ENCODE measurements around the gene ZNF600. TPM values are rescaled to one million over a fixed set of nuclear protein-coding genes. Genes with fewer than 3 reads are reported as not detected.
"Not testable (repeated sequence)": the region's sequence is repeated elsewhere in the genome, so short reads cannot be mapped to it uniquely, and the experiment has no call there.

The ZNF600 gene
- total RNA-seq, 2 experiments from 2014 or later, result 18.2 to 20.5 TPM

DNA sequence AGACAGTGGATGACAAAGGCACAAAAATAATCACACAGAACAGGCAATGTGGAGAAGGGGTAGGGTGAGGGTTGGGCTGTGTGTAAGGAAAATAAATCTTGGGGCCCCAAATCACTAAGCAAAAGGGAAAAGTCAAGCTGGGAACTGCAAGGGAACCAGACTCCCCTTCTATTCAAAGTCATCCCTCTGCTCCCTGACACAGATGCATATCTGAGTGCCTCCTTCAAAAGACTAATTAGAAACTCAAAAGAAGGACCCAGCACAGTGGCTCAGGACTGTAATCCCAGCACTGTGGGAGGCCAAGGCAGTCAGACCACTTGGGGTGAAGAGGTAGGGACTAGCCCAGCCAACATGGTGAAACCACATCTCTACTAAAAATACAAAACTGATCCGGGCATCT is 70.1 kb downstream of the ZNF600 start:
- ATAC-seq, result no peak
- ChIA-PET CTCF (no interaction called here), POLR2A (interaction anchor here (1.3 kb wide), 1 partner anchor 14 kb away, joined by 5 read pairs; no protein-coding TSS in a partner anchor)
- Mint-ChIP-seq H3K9me3 (ENCODE audit: insufficient read depth) (peaks cover 16% of the 10 kb centered on the region), H3K36me3 (ENCODE audit: low read depth) (peaks cover 91% of the 10 kb centered on the region), H3K4me3 (no peak overlapping the region), H3K4me1 (ENCODE audit: low read depth) (peaks cover 24% of the 10 kb centered on the region), H3K27ac (peak overlapping the region; percentile 62), H3K27me3 (ENCODE audit: low read depth) (no peaks in the 10 kb centered on the region)
- no peak for DNase-seq

DNA sequence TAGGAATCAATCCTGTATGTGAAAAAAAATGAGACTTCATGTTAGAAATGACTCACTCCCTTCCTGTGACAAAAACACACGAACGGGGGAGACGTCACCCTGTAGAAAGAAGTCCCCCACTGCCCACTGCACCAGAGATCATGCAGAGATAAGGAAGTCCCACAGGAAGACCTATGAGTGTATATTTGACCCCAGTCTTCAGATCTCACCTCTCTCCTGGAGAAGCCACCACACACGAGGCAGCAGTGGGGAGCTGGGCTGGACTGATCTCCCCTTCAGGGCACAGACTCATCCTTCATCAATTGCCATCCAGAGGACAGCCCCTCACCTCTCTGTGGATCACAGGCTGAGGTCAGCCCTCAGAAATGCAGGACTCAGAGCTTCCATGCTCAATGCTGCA is 70.7 kb downstream of the ZNF600 start:
- DNase-seq, result peak; percentile 52
- POLR2A ChIA-PET, result interaction anchor here (0.6 to 1.3 kb wide), 2 partner anchors 15 to 30 kb away, joined by 3 to 5 read pairs; no protein-coding TSS in a partner anchor
- peak; percentile 60 for ATAC-seq
- Mint-ChIP-seq H3K36me3 (ENCODE audit: low read depth) (peaks cover 91% of the 10 kb centered on the region), H3K4me1 (ENCODE audit: low read depth) (peaks cover 24% of the 10 kb centered on the region), H3K27ac (peak overlapping the region; percentile 62), H3K9me3 (ENCODE audit: insufficient read depth) (peaks cover 16% of the 10 kb centered on the region)
- H3K27me3 Mint-ChIP-seq (ENCODE audit: low read depth); H3K4me3 Mint-ChIP-seq; CTCF ChIA-PET: not testable (repeated sequence)

- Mint-ChIP-seq H3K36me3 (ENCODE audit: low read depth) (peaks cover 93% of the 10 kb centered on the region), H3K4me1 (ENCODE audit: low read depth) (peaks cover 24% of the 10 kb centered on the region), H3K9me3 (ENCODE audit: insufficient read depth) (peaks cover 21% of the 10 kb centered on the region), H3K27ac (peak overlapping the region; percentile 62)
- not testable (repeated sequence) for DNase-seq; H3K27me3 Mint-ChIP-seq (ENCODE audit: low read depth); ATAC-seq; H3K4me3 Mint-ChIP-seq
- ChIA-PET POLR2A (interaction anchor here (0.6 to 1.3 kb wide), 2 partner anchors 16 to 30 kb away, joined by 3 to 5 read pairs; no protein-coding TSS in a partner anchor), CTCF (interaction anchor here (0.7 kb wide), 1 partner anchor 14 kb away, joined by 3 read pairs; no protein-coding TSS in a partner anchor)
Measured at GRCh38 chr19:52715330-52715729, 71.3 kb downstream of the ZNF600 start.

Other genes starting within 250 kb of the ZNF600 start
- 10 to 100 TPM; 34.3 to 35.8 TPM for gene ZNF701, start 216.5 kb downstream of the ZNF600 start, total RNA-seq
- 10 to 100 TPM; 51.5 to 53.5 TPM for gene ZNF83, start 148.4 kb downstream of the ZNF600 start, total RNA-seq
- gene ZNF611, start 51.7 kb downstream of the ZNF600 start, total RNA-seq, result 10 to 100 TPM; 38.9 to 41.0 TPM
- gene ZNF28, start 34.8 kb upstream of the ZNF600 start, total RNA-seq, result 10 to 100 TPM; 26.9 to 27.5 TPM
- 10 to 100 TPM; 21.2 to 26.7 TPM for gene ZNF468, start 70.8 kb upstream of the ZNF600 start, total RNA-seq
- 10 to 100 TPM in 1 of 2 experiments, 1 to 10 TPM in 1; 7.9 to 10.5 TPM for gene ZNF320, start 110.8 kb upstream of the ZNF600 start, total RNA-seq
- 1 to 10 TPM; 8.1 to 8.8 TPM for gene ZNF888, start 136.6 kb upstream of the ZNF600 start, total RNA-seq
- gene ZNF816, start 176.1 kb upstream of the ZNF600 start, total RNA-seq, result 10 to 100 TPM; 11.2 to 12.9 TPM
- gene ERVV-1, start 227.1 kb upstream of the ZNF600 start, total RNA-seq, result not detected